Ishikawa (cell line): ENCODE data around the gene HEBP2.

Experiments used
- CEBPB ChIP-seq: IDR thresholded peaks from 2 replicates; pipeline ENCODE4 v1.6.1; 2012
- CREB1 ChIP-seq: IDR thresholded peaks from 2 replicates; pipeline ENCODE4 v1.6.1; 2012; ENCODE audit warnings: low read depth
- EGR1 ChIP-seq: IDR thresholded peaks from 2 replicates; pipeline ENCODE4 v1.6.1; 2012
- EP300 ChIP-seq: IDR thresholded peaks from 2 replicates; pipeline ENCODE4 v1.6.1; 2012; ENCODE audit warnings: borderline replicate concordance
- MAX ChIP-seq: IDR thresholded peaks from 2 replicates; pipeline ENCODE4 v1.6.1; 2012
- NFIC ChIP-seq: IDR thresholded peaks from 2 replicates; pipeline ENCODE4 v1.6.1; 2012
- RAD21 ChIP-seq: IDR thresholded peaks from 2 replicates; pipeline ENCODE4 v1.6.1; 2012; ENCODE audit warnings: low read depth
- TAF1 ChIP-seq: IDR thresholded peaks from 2 replicates; pipeline ENCODE4 v1.6.1; 2012; ENCODE audit warnings: low read depth, mild to moderate bottlenecking
- TCF12 ChIP-seq: IDR thresholded peaks from 2 replicates; pipeline ENCODE4 v1.6.1; 2012; ENCODE audit warnings: low read depth
- TEAD4 ChIP-seq: IDR thresholded peaks from 2 replicates; pipeline ENCODE4 v1.6.1; 2012
- YY1 ChIP-seq: IDR thresholded peaks from 2 replicates; pipeline ENCODE4 v1.6.1; 2012; ENCODE audit warnings: low read depth
- ZBTB7A ChIP-seq: IDR thresholded peaks from 2 replicates; pipeline ENCODE4 v1.6.1; 2012; ENCODE audit warnings: low read depth
- TF ChIP-seq, protein P1 (sequence below): IDR thresholded peaks from 2 replicates; pipeline ENCODE4 v1.6.1; 2012; ENCODE audit warnings: low read depth, mild to moderate bottlenecking

GRCh38 chr6:138420356-138420755, 16.3 kb downstream of the HEBP2 start:
- TF ChIP-seq, protein P1, sequence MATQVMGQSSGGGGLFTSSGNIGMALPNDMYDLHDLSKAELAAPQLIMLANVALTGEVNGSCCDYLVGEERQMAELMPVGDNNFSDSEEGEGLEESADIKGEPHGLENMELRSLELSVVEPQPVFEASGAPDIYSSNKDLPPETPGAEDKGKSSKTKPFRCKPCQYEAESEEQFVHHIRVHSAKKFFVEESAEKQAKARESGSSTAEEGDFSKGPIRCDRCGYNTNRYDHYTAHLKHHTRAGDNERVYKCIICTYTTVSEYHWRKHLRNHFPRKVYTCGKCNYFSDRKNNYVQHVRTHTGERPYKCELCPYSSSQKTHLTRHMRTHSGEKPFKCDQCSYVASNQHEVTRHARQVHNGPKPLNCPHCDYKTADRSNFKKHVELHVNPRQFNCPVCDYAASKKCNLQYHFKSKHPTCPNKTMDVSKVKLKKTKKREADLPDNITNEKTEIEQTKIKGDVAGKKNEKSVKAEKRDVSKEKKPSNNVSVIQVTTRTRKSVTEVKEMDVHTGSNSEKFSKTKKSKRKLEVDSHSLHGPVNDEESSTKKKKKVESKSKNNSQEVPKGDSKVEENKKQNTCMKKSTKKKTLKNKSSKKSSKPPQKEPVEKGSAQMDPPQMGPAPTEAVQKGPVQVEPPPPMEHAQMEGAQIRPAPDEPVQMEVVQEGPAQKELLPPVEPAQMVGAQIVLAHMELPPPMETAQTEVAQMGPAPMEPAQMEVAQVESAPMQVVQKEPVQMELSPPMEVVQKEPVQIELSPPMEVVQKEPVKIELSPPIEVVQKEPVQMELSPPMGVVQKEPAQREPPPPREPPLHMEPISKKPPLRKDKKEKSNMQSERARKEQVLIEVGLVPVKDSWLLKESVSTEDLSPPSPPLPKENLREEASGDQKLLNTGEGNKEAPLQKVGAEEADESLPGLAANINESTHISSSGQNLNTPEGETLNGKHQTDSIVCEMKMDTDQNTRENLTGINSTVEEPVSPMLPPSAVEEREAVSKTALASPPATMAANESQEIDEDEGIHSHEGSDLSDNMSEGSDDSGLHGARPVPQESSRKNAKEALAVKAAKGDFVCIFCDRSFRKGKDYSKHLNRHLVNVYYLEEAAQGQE, result no peak
- TF ChIP-seq NFIC, result no peak
- TF ChIP-seq EP300, result no peak
- no peak for TF ChIP-seq TAF1
- no peak for TF ChIP-seq CREB1
- TF ChIP-seq CEBPB, result no peak
- no peak for TF ChIP-seq YY1
- TF ChIP-seq RAD21, result no peak
- no peak for TF ChIP-seq TCF12
- no peak for TF ChIP-seq EGR1
- no peak for TF ChIP-seq MAX
- no peak for TF ChIP-seq TEAD4
- no peak for TF ChIP-seq ZBTB7A
